OCI-LY1 (cell line): ENCODE measurements around the gene GPRIN3.

ENCODE experiments used
- EZH2 ChIP-seq: fragments of 200-600 bp; sonication (generic), shearing (Covaris generic); IDR thresholded peaks from 2 replicates; pipeline ENCODE4 v1.8.0; 2017; ENCODE audit warnings: borderline replicate concordance, mixed run types, mild to moderate bottlenecking, antibody characterized with exemption, low read length, moderate library complexity, mixed read lengths
- TF ChIP-seq, protein P1 (sequence below): fragments of 200-600 bp; sonication (generic), shearing (Covaris generic); IDR thresholded peaks from 2 replicates; pipeline ENCODE4 v1.5.1; 2017; ENCODE audit warnings: mild to moderate bottlenecking, antibody characterized with exemption, low read length, moderate library complexity, mixed read lengths

DNA sequence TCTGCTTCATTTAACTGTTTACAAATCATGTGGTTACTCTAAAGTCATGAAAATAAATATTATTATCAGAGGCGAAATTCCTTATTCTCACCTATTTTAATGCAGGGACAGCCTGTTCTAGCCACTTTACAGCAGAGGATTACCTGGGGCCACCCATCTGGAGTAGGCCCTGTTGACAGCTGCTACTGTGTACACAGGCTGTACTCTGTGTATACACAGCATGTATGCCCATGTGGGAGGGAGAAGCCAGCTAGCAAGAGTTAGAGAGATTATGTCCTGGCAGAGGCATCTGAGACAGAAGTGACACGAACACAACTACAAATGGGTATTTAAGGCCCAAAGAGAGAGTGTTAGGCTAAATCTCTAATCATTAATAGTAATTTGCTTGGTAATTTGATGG is 62.1 kb downstream of the GPRIN3 start:
- TF ChIP-seq, protein P1, sequence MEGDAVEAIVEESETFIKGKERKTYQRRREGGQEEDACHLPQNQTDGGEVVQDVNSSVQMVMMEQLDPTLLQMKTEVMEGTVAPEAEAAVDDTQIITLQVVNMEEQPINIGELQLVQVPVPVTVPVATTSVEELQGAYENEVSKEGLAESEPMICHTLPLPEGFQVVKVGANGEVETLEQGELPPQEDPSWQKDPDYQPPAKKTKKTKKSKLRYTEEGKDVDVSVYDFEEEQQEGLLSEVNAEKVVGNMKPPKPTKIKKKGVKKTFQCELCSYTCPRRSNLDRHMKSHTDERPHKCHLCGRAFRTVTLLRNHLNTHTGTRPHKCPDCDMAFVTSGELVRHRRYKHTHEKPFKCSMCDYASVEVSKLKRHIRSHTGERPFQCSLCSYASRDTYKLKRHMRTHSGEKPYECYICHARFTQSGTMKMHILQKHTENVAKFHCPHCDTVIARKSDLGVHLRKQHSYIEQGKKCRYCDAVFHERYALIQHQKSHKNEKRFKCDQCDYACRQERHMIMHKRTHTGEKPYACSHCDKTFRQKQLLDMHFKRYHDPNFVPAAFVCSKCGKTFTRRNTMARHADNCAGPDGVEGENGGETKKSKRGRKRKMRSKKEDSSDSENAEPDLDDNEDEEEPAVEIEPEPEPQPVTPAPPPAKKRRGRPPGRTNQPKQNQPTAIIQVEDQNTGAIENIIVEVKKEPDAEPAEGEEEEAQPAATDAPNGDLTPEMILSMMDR = no peak
- no peak for TF ChIP-seq EZH2
